Measurements from ENCODE around the gene MPO.

DNA sequence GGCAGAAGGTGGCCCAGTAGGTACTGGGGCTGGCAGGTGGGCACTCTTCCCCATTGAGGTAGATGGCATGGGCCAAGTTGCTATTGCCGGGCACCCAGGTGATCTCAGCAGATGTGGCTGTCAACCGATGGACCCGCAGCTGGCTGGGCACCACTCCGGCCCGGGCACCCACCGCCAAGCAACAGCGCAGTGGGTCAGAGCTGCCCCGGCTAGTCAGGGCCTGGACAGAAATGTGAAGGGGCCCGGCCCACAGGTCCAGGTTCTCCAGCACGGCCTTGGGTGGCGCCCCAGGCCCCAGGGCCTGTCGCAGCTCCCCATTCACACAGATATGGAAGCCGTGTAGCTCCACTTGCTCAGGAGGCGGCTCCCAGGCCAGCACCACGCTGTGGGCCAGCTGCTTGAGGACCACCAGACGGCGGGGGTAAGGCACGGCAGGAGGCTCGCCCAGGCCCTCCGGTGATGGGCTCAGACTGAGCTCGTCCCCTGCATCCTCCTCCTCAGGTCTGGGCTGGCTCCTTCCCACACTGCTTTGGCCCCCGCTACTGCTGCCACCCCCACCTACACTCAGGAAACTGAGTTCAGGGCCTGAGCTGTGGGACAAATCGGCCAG lies 31.4 kb upstream of the MPO start:
- TF ChIP-seq POLR2A (IDR thresholded peaks at IDR 0.05) (no peak), POLR2AphosphoS5 (IDR thresholded peaks at IDR 0.05) (no peak), EP300 (IDR thresholded peaks at IDR 0.05) (no peak)
- TF ChIP-seq, protein P1, sequence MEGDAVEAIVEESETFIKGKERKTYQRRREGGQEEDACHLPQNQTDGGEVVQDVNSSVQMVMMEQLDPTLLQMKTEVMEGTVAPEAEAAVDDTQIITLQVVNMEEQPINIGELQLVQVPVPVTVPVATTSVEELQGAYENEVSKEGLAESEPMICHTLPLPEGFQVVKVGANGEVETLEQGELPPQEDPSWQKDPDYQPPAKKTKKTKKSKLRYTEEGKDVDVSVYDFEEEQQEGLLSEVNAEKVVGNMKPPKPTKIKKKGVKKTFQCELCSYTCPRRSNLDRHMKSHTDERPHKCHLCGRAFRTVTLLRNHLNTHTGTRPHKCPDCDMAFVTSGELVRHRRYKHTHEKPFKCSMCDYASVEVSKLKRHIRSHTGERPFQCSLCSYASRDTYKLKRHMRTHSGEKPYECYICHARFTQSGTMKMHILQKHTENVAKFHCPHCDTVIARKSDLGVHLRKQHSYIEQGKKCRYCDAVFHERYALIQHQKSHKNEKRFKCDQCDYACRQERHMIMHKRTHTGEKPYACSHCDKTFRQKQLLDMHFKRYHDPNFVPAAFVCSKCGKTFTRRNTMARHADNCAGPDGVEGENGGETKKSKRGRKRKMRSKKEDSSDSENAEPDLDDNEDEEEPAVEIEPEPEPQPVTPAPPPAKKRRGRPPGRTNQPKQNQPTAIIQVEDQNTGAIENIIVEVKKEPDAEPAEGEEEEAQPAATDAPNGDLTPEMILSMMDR (IDR thresholded peaks at IDR 0.05): no peak

Measured in stomach (tissue), 4 donors.